HEK293T (cell line): Measurements from ENCODE around the gene LSM2.

Experiments
- FOXK2 ChIP-seq: fragments of 450-650 bp; IDR thresholded peaks from 2 replicates; pipeline ENCODE4 v1.6.1; 2016; ENCODE audit warnings: mild to moderate bottlenecking
- LEF1 ChIP-seq: fragments of 450-650 bp; IDR thresholded peaks from 2 replicates; pipeline ENCODE4 v1.6.1; 2017; ENCODE audit warnings: mild to moderate bottlenecking, borderline replicate concordance
- NFRKB ChIP-seq: fragments of 450-650 bp; IDR thresholded peaks from 2 replicates; pipeline ENCODE4 v1.6.1; 2016; ENCODE audit warnings: mild to moderate bottlenecking, moderate library complexity
- PKNOX1 ChIP-seq: fragments of 450-650 bp; IDR thresholded peaks from 2 replicates; pipeline ENCODE4 v1.6.1; 2016
- SP1 ChIP-seq: fragments of 450-650 bp; IDR thresholded peaks from 2 replicates; pipeline ENCODE4 v1.6.1; 2017

DNA sequence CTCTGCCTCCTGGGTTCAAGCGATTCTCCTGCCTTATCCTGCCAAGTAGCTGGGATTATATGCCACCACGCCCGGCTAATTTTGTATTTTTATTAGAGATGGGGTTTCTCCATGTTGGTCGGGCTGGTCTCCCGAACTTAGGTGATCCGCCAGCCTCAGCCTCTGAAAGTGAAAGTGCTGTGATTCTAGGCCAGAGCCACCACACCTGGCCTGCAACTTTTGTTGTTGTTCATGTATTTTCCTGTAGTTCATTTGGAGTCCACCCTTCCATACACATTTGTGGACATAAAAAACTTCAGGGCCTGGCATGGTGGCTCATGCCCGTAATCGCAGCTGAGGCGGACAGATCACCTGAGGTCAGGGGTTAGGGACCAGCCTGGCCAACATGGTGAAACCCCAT lies 35.3 kb upstream of the LSM2 start:
- no peak for TF ChIP-seq SP1
- TF ChIP-seq NFRKB = no peak
- no peak for TF ChIP-seq FOXK2
- no peak for TF ChIP-seq PKNOX1
- no peak for TF ChIP-seq LEF1
